HG03039 (cell line): ENCODE data around the gene SLC5A5.
"Not testable (repeated sequence)": the region's sequence is repeated elsewhere in the genome, so short reads cannot be mapped to it uniquely, and the experiment has no call there.

Experiments used
- ATAC-seq: cut with Tn5 transposase; IDR thresholded peaks from one replicate; pipeline ENCODE4 v1.9.1; 2021; ENCODE audit warnings: mild to moderate bottlenecking, moderate library complexity; ENCODE audit not compliant: unreplicated experiment

The SLC5A5 gene

DNA sequence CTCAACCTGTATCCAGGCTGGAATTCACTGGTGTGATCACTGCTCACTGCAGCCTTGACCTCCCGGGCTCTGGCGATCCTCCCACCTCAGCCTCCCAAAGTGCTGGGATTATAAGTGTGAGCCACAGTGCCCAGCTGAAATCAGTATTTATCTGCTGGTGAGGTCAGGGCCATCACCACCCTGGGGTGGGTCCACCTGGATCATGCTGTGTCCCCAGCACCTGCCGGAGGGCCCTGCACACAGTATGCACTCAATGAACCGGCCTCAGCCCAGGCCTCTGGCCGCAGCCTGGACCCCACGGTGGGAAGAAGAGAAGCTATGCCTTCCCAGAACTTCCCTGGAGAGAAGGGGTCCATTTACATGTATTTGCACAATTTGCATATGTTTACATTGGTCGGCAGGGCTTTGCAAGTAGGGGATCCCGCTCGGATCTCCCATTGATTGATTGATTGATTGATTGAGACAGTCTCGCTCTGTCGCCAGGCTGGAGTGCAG lies 2.6 kb upstream of the SLC5A5 start:
- ATAC-seq: no peak

DNA sequence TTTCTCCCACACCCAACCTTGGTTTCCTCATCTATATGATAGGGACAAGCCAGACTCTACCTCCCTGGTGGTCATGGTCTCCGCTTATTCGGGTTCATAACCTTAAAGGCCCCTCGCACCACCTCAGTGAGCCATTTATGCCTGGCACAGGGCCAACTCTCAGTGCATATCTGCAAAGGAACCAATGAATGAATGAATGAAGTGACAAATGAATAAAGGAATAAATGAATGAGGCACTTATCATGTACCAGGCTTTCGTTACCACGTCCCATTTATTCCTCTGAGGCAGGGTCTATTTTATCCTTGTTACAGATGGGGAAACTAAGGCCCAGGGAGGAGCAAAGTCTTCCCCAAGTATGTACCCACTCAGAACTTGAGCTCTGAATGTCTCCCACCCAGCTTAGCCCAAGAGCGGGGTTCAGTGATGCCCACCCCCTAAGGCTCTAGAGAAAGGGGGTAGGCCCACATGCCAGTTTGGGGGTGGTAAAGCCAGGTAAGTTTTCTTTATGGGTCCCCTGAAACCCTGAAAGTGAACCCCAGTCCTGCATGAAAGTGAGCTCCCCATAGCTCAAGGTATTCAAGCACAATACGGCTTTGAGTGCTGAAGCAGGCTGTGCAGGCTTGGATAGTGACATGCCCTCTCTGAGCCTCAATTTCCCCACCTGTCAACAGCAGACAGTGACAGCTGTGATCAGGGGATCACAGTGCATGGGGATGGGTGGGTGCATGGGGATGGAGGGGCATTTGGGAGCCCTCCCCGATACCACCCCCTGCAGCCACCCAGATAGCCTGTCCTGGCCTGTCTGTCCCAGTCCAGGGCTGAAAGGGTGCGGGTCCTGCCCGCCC lies 490 bp upstream of the SLC5A5 start:
- ATAC-seq: no peak

DNA sequence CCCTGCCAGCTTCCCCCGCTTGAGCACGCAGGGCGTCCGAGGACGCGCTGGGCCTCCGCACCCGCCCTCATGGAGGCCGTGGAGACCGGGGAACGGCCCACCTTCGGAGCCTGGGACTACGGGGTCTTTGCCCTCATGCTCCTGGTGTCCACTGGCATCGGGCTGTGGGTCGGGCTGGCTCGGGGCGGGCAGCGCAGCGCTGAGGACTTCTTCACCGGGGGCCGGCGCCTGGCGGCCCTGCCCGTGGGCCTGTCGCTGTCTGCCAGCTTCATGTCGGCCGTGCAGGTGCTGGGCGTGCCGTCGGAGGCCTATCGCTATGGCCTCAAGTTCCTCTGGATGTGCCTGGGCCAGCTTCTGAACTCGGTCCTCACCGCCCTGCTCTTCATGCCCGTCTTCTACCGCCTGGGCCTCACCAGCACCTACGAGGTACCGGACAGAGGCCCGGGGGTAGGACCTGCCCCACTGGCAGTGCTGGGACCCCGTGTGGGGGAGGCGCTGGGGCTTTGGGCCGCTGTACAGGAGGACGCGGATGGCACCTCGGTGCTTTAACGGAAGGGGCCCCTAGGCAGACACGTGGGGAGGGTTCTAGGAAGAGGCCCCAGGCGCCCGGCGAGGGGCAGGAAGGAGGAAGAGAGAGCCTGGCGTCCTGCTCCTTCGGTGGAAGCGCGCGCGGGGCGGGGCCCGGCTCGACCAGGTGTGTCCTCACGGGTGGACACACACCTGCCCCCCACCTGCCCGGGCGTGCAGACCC lies 681 bp downstream of the SLC5A5 start:
- no peak for ATAC-seq

DNA sequence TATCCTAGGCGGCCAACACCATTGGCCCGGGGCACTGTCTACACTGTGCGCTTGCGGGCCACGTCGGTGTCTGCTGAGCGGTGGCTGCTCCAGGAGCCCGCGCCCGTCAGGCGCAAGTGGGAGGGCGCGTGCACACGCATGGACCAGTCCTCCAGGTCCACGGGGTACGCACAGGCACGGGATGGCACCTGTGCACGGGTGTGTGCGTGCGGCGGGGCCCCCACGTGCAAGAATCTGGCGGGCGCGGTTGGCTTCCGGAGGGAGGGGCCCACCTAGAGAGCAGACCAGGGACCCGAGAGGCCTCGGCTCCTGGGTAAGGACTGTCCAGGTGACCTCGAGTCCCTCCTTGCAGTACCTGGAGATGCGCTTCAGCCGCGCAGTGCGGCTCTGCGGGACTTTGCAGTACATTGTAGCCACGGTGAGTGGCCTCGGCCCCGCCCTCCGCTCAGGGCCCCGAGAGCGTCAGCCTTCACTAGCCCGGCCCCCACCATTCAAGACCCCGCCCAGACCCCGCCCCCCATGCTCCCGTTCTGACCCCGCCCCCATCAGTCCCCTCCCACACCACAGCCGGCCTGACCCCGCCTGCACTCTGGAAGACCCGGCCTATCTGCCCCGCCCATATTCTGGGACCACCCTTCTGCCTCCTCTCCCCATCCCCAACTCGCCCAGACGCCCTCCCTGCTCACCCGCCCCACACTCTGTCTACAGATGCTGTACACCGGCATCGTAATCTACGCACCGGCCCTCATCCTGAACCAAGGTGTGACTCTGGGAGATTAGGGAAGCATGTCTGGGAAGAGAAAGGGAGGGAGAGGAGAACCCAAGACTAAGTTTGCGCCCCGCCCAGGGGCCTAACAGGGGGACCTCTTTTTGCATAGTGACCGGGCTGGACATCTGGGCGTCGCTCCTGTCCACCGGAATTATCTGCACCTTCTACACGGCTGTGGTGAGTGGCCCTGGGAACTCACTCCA lies 2.3 kb downstream of the SLC5A5 start:
- no peak for ATAC-seq

DNA sequence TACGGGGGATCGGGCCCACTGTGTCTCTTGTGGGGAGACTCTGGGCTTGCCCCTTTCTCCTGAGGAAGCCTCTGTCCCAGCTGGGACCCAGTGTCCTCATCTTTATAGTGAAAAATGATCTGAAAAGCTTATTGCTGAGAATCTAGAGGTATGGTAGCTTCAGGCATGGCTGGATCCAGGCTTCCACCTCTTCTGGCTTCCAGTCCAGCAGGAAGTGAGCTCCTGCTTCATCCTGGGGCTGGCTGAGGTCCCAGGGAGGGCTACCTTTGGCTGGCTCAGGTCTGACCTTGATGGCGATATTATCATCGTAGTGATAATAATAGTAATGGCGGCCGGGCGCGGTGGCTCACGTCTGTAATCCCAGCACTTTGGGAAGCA lies 3.0 kb downstream of the SLC5A5 start:
- ATAC-seq: no peak

DNA sequence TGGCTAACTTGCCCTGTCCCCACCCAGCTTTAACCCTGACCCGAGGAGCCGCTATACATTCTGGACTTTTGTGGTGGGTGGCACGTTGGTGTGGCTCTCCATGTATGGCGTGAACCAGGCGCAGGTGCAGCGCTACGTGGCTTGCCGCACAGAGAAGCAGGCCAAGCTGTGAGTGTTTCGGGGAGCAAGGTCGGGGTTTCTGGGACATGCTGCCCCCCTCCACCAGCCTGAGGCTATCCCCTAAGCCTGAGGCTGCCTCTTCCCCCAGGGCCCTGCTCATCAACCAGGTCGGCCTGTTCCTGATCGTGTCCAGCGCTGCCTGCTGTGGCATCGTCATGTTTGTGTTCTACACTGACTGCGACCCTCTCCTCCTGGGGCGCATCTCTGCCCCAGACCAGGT lies 6.0 kb downstream of the SLC5A5 start:
- ATAC-seq: no peak

DNA sequence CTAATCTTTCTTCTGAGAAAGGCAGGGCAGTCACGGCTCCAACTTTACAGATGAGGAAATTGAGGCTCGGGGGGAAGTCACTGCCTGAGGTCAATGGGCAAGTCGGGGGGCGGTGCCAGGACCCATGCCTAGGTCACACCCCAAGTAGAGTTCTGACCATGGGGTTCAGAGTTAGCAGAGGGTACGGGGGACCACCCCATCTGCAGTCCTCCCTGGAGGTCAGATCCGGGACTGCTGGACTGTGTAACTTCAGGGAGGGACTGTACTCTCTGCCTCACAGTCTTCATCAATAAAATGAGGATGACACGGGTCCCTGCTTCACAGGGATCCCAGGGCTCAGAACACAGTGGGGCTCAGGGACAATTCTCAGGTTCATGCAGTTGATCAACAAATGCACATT lies 7.7 kb downstream of the SLC5A5 start:
- ATAC-seq: no peak

DNA sequence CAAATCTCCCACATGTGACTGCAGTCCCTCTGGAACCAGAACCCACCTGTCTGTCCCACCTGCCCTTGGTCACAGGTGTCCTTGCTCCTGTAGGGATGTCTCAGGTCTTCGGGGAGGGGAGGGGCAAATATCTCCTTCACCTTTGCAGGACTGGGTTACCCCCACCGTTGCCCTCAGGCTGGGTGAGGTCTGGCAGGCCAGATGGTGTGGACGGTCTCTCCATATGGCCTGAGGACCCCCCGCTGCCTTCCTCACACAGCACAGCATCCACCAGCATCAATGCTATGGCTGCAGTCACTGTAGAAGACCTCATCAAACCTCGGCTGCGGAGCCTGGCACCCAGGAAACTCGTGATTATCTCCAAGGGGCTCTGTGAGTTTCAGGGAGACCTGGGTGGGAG lies 10.0 kb downstream of the SLC5A5 start:
- ATAC-seq: no peak

DNA sequence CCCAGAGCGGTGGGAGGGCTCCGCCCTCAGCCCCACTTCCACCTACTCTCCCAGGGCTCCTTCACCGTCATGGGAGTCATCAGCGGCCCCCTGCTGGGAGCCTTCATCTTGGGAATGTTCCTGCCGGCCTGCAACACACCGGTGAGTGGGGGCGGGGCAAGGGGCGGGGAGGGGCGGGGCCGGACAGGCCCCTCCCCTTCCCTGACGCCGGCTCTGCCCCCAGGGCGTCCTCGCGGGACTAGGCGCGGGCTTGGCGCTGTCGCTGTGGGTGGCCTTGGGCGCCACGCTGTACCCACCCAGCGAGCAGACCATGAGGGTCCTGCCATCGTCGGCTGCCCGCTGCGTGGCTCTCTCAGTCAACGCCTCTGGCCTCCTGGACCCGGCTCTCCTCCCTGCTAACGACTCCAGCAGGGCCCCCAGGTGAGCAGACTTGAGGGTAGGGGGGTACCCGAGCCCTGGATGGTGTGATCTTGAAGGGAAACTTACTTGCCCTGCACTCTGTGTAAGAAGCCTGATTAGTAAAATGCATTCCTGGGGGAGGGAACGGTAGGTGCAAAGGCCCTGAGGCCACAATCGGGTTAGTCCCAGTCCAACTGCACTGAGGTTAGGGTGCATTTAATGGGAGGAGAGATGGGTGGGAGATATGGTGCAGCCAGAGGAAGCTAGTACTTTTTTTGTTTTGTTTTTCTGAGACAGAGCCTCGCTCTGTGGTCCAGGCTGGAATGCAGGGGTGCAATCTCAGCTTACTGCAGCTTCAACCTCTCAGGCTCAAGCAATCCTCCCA lies 12.1 kb downstream of the SLC5A5 start:
- ATAC-seq: no peak

DNA sequence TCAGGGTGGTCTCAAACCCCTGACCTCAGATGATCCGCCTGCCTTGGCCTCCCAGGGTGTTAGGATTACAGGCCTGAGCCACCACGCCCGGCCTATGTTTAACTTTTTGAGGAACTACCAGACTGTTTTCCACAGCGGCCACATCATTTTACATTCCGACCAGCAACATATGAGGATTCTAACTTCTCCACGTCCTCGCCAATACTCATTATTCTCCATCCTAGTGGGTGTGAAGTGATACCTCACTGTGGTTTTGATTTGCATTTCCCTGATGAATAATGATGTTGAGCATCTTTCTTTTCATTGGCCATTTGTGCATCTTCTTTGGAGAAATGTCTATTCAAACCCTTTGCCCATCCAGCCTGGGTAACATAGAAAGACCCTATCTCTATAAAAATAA lies 14.8 kb downstream of the SLC5A5 start:
- ATAC-seq: no peak

DNA sequence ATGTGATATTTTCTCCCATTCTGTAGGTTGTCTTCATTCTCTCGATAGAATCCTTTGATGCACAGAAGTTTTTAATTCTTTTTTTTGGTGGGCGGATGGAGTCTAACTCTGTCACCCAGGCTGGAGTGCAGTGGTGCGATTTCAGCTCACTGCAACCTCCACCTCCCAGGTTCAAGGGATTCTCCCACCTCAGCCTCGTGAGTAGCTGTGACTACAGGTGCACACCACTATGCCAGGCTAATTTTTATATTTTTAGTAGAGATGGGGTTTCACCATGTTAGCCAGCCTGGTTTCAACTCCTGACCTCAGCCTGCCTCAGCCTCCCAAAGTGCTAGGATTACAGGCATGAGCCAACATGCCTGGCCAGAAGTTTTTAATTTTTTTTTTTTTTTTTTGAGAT lies 15.5 kb downstream of the SLC5A5 start:
- not testable (repeated sequence) for ATAC-seq

DNA sequence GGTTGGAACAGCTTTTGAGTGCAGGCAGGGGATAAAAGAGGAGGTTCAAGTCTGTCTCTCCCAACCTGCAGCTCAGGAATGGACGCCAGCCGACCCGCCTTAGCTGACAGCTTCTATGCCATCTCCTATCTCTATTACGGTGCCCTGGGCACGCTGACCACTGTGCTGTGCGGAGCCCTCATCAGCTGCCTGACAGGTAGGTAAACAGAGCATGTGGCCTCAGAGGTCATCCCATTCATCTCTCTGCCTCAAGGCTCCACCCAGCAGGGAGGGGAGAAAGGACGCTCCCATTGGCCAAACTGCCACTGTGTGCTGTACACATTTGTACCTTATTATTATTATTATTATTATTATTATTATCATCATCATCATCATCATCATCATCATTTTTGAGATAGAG lies 16.5 kb downstream of the SLC5A5 start:
- no peak for ATAC-seq

DNA sequence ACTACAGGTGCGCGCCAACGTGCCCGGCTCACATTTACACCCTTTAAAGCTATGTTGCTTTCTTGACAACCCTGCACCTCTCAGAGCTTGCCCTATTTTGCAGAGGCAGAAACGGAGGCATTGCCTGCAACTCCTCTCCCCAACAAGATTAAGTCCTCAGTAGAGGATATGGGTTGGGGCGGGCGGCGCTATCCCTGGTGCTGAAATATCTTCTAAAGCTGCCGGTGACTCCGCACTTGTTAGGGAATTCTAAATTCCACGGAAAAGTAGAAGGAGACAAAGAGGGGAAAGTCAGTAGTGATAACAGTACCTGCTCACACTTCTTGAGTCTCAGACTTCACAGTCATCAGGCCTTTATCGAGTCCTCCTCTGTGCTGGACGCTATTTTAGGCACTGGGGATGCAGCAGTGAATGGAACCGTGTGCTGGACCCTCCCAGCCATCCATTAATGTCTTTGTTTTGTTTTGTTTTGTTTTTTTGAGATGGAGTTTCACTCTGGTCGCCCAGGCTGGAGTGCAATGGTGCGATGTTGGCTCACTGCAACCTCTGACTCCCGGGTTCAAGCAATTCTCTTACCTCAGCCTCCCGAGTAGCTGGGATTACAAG lies 18.0 kb downstream of the SLC5A5 start:
- ATAC-seq: no peak

DNA sequence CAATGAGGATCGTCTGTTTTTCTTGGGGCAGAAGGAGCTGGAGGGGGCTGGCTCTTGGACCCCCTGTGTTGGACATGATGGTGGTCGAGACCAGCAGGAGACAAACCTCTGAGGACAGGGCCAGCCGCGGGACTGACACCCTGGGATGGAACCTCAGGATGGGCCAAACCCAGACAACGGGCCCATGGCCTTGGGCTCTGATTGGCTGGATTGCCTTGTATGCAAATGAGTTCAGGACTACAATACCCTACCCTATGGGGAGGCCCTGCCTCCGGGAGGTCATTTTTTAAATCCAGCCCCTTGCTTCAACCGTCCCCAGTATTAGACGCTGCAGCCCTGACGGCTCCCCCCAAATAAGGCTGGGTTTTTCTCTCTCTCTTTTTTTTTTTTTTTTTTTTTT lies 22.0 kb downstream of the SLC5A5 start:
- ATAC-seq: no peak

DNA sequence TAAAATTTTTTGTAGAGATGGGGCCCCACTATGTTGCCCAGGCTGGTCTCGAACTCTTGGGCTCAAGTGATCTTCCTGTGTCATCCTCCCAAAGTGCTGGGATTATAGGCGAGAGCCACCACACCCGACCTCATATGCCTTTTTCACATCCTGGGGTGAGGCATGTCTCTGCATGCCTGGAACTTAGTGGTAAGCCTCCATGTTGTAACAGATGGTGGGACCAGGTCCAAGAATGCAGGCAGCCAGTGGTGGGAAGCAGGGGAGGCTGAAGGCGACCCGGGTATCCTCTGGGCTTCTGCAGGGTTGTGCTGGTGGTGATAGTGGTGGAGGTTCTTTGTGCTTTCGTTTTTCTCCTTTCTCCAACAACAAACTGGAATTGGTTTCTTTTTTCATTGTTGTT lies 31.0 kb downstream of the SLC5A5 start:
- ATAC-seq: no peak

DNA sequence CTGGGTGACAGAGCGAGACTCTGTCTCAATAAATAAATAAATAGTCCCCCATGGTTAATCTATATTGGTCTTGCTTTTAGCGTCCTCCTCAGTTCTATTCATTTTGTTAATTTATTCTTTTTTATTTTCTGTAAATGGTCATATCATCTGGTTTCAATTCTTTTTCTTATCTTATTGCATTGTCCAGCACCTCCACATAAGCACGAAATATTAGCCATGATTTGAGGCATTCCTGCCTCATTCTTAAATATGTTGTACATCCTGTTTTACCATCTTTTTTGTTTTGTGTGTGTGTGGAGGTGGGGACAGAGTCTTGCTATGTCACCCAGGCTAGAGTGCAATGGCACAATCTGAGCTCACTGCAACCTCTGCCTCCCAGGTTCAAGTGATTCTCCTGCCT lies 36.5 kb downstream of the SLC5A5 start:
- no peak for ATAC-seq

DNA sequence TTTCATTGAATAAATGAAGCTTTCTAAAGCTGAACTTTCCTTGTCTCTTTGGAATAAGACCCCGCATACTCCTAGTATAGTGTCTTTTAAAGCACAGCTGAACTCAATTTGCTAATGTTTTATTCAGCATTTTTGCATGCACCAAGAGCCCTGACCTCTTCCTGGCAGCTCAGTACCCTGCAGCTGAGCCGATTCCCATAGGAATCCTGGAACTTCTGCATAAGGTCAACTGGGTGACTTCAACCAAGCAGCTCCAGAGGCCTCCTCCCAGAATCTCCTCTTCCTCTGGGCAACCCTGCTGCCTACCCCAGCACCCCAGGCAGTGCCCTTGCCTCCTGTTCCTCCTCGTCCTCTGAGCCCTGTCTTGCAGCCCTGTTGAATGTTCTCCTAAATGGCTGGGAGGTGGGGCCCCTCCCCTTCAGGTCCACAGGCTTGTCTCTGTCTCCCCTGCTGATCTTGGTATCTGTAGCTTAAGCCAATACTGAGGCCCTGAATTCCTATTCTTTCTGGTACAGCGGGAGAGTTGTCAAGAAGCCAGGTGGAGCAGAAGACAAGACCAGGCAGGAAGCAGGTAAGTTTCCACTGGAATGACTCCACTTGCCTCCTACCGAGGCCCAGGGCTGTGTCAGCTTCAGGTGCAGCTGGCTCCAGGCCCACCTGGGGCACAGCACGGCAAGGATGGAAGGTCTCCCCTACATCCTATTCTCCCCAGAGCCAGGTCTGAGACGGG lies 37.4 kb downstream of the SLC5A5 start:
- no peak for ATAC-seq

DNA sequence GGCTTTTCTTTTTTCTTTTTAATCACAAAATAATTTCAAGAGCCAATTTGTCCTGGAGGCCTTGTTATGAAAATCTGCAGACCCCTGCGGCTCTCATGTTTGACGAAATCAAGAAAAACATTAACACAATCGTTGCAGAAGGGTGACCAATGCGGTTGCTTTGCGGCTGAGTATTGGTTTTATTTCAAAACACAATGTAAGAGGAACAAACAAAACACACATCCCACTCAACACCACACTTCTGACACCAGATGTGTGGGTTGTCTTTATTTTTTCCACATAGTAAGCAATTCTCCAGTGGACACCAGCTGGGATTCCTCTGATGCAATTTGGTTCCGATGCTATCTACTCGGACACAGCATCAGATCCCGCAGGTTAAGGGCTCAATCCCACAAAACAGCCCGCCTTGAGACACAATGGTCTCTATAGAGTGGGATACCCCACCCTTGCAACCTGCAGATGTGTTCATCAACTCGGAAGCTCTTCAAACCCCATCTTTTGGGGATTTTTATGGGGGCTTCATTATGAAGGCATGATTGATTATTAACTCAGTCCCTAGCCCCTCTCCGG lies 39.1 kb downstream of the SLC5A5 start:
- no peak for ATAC-seq
